Kidney epithelial cell (primary cell): ENCODE measurements around the gene LCN6. TPM values are rescaled to one million over a fixed set of nuclear protein-coding genes. Genes with fewer than 3 reads are reported as not detected.

Experiments
- DNase-seq: peaks from one replicate; pipeline ENCODE4 v3.0.0-alpha.2; 2010; ENCODE audit warnings: low read depth
- H3K27me3 ChIP-seq: 2 replicates; pipeline ENCODE4 v1.6.0; 2011; ENCODE audit warnings: low read length; ENCODE audit not compliant: control insufficient read depth, insufficient read depth
- H3K36me3 ChIP-seq: 2 replicates; pipeline ENCODE4 v1.5.1; 2011; ENCODE audit warnings: low read length; ENCODE audit not compliant: control insufficient read depth, insufficient read depth
- H3K4me3 ChIP-seq: 2 replicates; pipeline ENCODE4 v1.5.1; 2011; ENCODE audit warnings: low read depth, mild to moderate bottlenecking, control low read depth, low read length
- total RNA-seq: library from RNA; depleted of rRNA; stranded (reverse); fragments of >200 nt; gene quantifications from 2 replicates; pipeline ENCODE4 v1.2.3, GENCODE V29; 2015
- TF ChIP-seq, protein P1 (sequence below): IDR thresholded peaks from 2 replicates; pipeline ENCODE4 v1.5.1; 2011; ENCODE audit warnings: mild to moderate bottlenecking, moderate library complexity, low read length, control low read depth, inconsistent platforms; ENCODE audit not compliant: insufficient read depth, poor library complexity, severe bottlenecking

The LCN6 gene
- total RNA-seq, 1 donor from 2014 or later: not detected

DNA sequence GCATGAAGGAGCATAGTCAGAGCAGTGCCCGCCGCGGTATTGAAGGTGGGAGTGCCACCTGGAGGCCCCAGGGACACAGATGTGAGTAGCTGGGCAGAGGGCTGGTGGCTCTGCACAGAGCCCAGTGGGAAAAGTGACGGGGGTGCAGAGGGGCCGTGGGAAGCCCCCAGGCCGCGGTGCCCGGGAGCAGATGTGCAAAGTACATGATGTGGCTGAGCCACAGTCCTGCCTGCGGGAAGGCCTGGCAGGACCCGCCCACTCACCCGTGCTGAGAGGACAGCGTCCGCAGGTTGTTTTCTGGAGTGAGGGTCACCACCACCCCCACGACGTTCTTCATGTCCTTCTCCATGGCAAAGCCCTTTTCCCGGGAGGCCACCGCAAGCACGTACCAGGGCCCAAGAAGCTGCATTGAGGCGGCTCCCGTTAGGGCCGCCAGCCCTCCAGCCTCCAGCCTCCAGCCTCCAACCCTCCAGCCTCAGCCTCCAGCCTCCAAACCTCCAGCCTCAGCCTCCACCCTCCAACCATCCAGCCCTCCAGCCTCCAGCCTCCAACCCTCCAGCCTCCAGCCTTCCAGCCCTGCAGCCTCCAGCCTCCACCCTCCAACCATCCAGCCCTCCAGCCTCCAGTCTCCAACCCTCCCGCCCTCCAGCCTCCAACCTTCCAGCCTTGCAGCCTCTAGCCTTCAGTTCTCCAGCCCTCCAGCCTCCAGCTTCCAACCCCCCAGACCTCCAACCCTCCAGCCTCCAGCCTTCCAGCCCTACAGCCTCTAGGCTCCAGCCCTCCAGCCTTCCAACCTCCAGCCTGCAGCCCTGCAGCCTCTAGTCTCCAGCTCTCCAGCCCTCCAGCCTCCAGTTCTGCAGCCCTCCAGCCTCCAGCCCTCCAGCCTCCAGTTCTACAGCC is 914 bp downstream of the LCN6 start:
- TF ChIP-seq, protein P1, sequence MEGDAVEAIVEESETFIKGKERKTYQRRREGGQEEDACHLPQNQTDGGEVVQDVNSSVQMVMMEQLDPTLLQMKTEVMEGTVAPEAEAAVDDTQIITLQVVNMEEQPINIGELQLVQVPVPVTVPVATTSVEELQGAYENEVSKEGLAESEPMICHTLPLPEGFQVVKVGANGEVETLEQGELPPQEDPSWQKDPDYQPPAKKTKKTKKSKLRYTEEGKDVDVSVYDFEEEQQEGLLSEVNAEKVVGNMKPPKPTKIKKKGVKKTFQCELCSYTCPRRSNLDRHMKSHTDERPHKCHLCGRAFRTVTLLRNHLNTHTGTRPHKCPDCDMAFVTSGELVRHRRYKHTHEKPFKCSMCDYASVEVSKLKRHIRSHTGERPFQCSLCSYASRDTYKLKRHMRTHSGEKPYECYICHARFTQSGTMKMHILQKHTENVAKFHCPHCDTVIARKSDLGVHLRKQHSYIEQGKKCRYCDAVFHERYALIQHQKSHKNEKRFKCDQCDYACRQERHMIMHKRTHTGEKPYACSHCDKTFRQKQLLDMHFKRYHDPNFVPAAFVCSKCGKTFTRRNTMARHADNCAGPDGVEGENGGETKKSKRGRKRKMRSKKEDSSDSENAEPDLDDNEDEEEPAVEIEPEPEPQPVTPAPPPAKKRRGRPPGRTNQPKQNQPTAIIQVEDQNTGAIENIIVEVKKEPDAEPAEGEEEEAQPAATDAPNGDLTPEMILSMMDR: no peak
- no peak for DNase-seq
- no peaks in the 10 kb centered on the region for H3K36me3 ChIP-seq
- H3K27me3 ChIP-seq: peaks cover 33% of the 10 kb centered on the region
- no peak overlapping the region for H3K4me3 ChIP-seq

DNA sequence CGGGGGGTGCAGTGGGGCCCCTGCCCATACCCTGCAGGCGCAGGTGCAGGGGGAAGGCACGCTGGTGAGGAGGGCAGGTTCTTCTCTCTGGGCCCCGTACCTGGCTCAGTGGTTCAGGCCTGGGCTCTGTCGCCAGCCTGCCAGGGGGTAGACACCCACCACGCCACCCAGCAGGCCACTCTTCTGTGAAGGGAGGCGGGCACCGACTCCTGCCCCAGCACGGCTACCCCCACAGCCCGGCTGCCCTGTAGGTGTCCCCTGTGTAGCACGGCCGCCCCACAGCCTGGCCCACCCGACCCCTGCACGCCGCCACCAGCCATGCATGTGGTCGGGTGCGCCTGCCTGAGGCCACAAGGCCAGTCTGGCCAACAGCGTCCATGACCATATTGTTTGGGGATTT is 1.7 kb downstream of the LCN6 start:
- Histone ChIP-seq H3K36me3 (no peaks in the 10 kb centered on the region), H3K4me3 (no peak overlapping the region), H3K27me3 (peaks cover 38% of the 10 kb centered on the region)
- no peak for DNase-seq
- TF ChIP-seq, protein P1: no peak

DNA sequence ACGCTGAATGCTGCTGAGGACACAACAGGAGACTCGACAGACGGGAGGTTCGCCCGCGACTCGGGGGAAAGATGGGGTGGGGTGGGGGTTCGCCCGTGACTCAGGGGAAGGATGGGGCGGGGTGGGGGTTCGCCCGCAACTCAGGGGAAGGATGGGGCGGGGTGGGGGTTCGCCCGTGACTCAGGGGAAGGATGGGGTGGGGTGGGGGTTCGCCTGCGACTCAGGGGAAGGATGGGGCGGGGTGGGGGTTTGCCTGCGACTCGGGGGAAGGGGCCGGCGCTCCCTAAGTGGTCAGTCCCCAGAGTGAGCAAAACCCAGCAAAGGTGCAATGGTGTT is 2.2 kb downstream of the LCN6 start:
- no peak for DNase-seq
- TF ChIP-seq, protein P1: no peak
- H3K27me3 ChIP-seq: peaks cover 43% of the 10 kb centered on the region
- no peaks in the 10 kb centered on the region for H3K36me3 ChIP-seq
- H3K4me3 ChIP-seq: no peak overlapping the region

DNA sequence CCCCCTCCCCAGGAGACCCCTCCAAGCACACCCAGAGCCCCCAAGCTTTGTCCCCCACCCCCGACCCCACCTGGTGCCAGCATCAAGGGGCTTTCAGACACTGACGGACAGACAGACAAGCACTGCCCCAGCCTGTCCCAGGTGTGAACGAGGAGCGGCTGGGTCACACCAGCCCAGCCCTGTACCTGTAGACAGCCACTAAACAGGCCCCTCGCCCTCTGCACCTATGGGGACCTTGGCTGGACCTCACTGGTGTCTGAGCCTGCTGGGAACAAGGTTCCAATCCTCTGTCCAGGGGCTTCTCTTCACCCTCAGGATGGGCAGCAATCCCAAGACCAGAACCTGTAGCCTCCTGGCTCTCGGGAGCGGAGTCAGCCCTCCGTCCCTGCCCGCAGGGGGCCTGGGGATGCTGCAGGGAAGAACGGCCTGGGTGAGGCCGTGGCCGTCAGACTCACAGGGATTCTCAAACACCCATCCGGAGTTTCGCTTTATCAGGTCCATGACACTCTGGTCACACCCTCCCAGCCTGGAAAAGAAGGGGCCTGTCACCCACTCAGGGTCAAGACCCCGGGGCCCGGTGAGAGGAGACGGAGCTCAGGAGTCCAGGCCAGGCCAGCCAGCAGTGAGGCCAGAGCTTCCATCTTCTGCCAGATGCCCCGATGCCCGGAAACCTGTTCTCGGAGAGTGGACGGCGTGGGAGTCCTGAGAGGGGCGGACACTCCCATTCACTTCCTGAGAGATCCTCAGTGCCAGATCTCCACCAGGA is 2.8 kb downstream of the LCN6 start:
- TF ChIP-seq, protein P1: no peak
- Histone ChIP-seq H3K36me3 (no peaks in the 10 kb centered on the region), H3K27me3 (peaks cover 49% of the 10 kb centered on the region)

DNA sequence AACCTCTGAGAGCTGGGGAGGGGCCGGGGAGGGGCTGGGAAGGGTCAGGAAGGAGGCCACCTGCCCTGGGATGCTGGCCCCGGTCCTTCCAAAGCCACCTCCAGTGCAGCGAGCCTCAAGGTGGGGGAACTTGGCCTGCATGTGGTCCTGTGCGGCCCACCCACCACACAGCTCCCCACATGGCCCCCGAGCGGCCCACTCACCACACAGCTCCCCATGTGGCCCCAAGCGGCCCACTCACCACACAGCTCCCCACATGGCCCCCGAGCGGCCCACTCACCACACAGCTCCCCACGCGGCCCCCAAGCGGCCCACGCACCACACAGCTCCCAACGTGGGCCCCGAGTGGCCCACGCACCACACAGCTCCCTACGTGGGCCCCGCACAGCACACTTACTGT is 3.6 kb downstream of the LCN6 start:
- Histone ChIP-seq H3K36me3 (no peaks in the 10 kb centered on the region), H3K27me3 (peaks cover 57% of the 10 kb centered on the region), H3K4me3 (no peak overlapping the region)
- no peak for DNase-seq
- TF ChIP-seq, protein P1: no peak

More for the DNA sequence above, 2.8 kb downstream of the LCN6 start:
- no peak overlapping the region for H3K4me3 ChIP-seq
- no peak for DNase-seq
